IPS-11a (cell line): Measurements from ENCODE around the gene IL1RAPL2.

Source experiments
- H3K4me3 ChIP-seq: one replicate; pipeline ENCODE4 v1.5.1; 2013; ENCODE audit warnings: low read depth, low read length, control low read depth

IL1RAPL2 gene

GRCh38 chrX:105260291-105261043 lies 694.5 kb downstream of the IL1RAPL2 start:
- H3K4me3 ChIP-seq: no peak overlapping the region

- H3K4me3 ChIP-seq: no peak overlapping the region
Observed at GRCh38 chrX:105263171-105263570, 697.2 kb downstream of the IL1RAPL2 start.

GRCh38 chrX:105263801-105264200 lies 697.8 kb downstream of the IL1RAPL2 start:
- no peak overlapping the region for H3K4me3 ChIP-seq

GRCh38 chrX:105265093-105265492 lies 699.1 kb downstream of the IL1RAPL2 start:
- H3K4me3 ChIP-seq: no peak overlapping the region

GRCh38 chrX:105266456-105266855 lies 700.5 kb downstream of the IL1RAPL2 start:
- no peak overlapping the region for H3K4me3 ChIP-seq

GRCh38 chrX:105267167-105267566 lies 701.2 kb downstream of the IL1RAPL2 start:
- H3K4me3 ChIP-seq: no peak overlapping the region

- H3K4me3 ChIP-seq: no peak overlapping the region
Observed at GRCh38 chrX:105269386-105269785, 703.4 kb downstream of the IL1RAPL2 start.

- H3K4me3 ChIP-seq: no peak overlapping the region
Observed at GRCh38 chrX:105273326-105273725, 707.3 kb downstream of the IL1RAPL2 start.

- no peak overlapping the region for H3K4me3 ChIP-seq
Observed at GRCh38 chrX:105274091-105274490, 708.1 kb downstream of the IL1RAPL2 start.

GRCh38 chrX:105277132-105277531 lies 711.1 kb downstream of the IL1RAPL2 start:
- H3K4me3 ChIP-seq: no peak overlapping the region

GRCh38 chrX:105282077-105282476 lies 716.1 kb downstream of the IL1RAPL2 start:
- H3K4me3 ChIP-seq: no peak overlapping the region

- H3K4me3 ChIP-seq: no peak overlapping the region
Observed at GRCh38 chrX:105297041-105297440, 731.0 kb downstream of the IL1RAPL2 start.

GRCh38 chrX:105299286-105299685 lies 733.3 kb downstream of the IL1RAPL2 start:
- H3K4me3 ChIP-seq: no peak overlapping the region

- H3K4me3 ChIP-seq: no peak overlapping the region
Observed at GRCh38 chrX:105302246-105302645, 736.2 kb downstream of the IL1RAPL2 start.

GRCh38 chrX:105307762-105308161 lies 741.8 kb downstream of the IL1RAPL2 start:
- H3K4me3 ChIP-seq: no peak overlapping the region

- H3K4me3 ChIP-seq: no peak overlapping the region
Observed at GRCh38 chrX:105313596-105313995, 747.6 kb downstream of the IL1RAPL2 start.

GRCh38 chrX:105314458-105314857 lies 748.5 kb downstream of the IL1RAPL2 start:
- H3K4me3 ChIP-seq: no peak overlapping the region

- H3K4me3 ChIP-seq: no peak overlapping the region
Observed at GRCh38 chrX:105315248-105315647, 749.2 kb downstream of the IL1RAPL2 start.

GRCh38 chrX:105317117-105317516 lies 751.1 kb downstream of the IL1RAPL2 start:
- H3K4me3 ChIP-seq: no peak overlapping the region

- H3K4me3 ChIP-seq: no peak overlapping the region
Observed at GRCh38 chrX:105323928-105324327, 757.9 kb downstream of the IL1RAPL2 start.

GRCh38 chrX:105328773-105329172 lies 762.8 kb downstream of the IL1RAPL2 start:
- H3K4me3 ChIP-seq: no peak overlapping the region

GRCh38 chrX:105331244-105331643 lies 765.2 kb downstream of the IL1RAPL2 start:
- no peak overlapping the region for H3K4me3 ChIP-seq

- no peak overlapping the region for H3K4me3 ChIP-seq
Observed at GRCh38 chrX:105347373-105347772, 781.4 kb downstream of the IL1RAPL2 start.
